Activated CD4-positive, alpha-beta T cell treated with anti-CD3 and anti-CD28 coated beads, Interleukin-2, Interleukin-6, amounts not matched to agents 100 ng/mL and 50 ng/mL, durations not matched to agents 16 hours and 8 hours (primary cell): ENCODE results near the gene C10orf62.
A peak's percentile ranks its signal among the peaks of the same experiment; 100 is the strongest.

Source experiments
- DNase-seq: peaks from one replicate; pipeline ENCODE4 v3.0.0-alpha.2; 2020

C10orf62 gene

GRCh38 chr10:97587183-97587582, 2.3 kb upstream of the C10orf62 start:
- no peak for DNase-seq

GRCh38 chr10:97590082-97590747, 694 bp downstream of the C10orf62 start:
- peak; percentile 55 for DNase-seq

- DNase-seq: no peak
Observed at GRCh38 chr10:97590748-97591495, 1.4 kb downstream of the C10orf62 start.

- no peak for DNase-seq
Observed at GRCh38 chr10:97593421-97593820, 3.9 kb downstream of the C10orf62 start.

GRCh38 chr10:97596101-97597082, 6.9 kb downstream of the C10orf62 start:
- DNase-seq: no peak

GRCh38 chr10:97597778-97598177, 8.3 kb downstream of the C10orf62 start:
- no peak for DNase-seq

- no peak for DNase-seq
Observed at GRCh38 chr10:97598407-97599271, 9.1 kb downstream of the C10orf62 start.

GRCh38 chr10:97599272-97599619, 9.7 kb downstream of the C10orf62 start:
- no peak for DNase-seq

GRCh38 chr10:97600616-97601015, 11.1 kb downstream of the C10orf62 start:
- no peak for DNase-seq

GRCh38 chr10:97601268-97602215, 12.0 kb downstream of the C10orf62 start:
- no peak for DNase-seq

GRCh38 chr10:97607095-97607636, 17.6 kb downstream of the C10orf62 start:
- no peak for DNase-seq

GRCh38 chr10:97608991-97609561, 19.6 kb downstream of the C10orf62 start:
- no peak for DNase-seq

GRCh38 chr10:97611473-97611872, 22.0 kb downstream of the C10orf62 start:
- DNase-seq: no peak

GRCh38 chr10:97612386-97612785, 22.9 kb downstream of the C10orf62 start:
- DNase-seq: peak; percentile 14

- no peak for DNase-seq
Observed at GRCh38 chr10:97618285-97618684, 28.8 kb downstream of the C10orf62 start.

GRCh38 chr10:97618733-97619132, 29.2 kb downstream of the C10orf62 start:
- no peak for DNase-seq

GRCh38 chr10:97623277-97623676, 33.8 kb downstream of the C10orf62 start:
- no peak for DNase-seq

- DNase-seq: no peak
Observed at GRCh38 chr10:97627731-97628130, 38.2 kb downstream of the C10orf62 start.

GRCh38 chr10:97628228-97628627, 38.7 kb downstream of the C10orf62 start:
- DNase-seq: no peak

GRCh38 chr10:97629289-97629688, 39.8 kb downstream of the C10orf62 start:
- no peak for DNase-seq

GRCh38 chr10:97631098-97631497, 41.6 kb downstream of the C10orf62 start:
- no peak for DNase-seq
